K562 (cell line): ENCODE data around the gene MIP. TPM values are rescaled to one million over a fixed set of nuclear protein-coding genes. Genes with fewer than 3 reads are reported as not detected.
A peak's percentile ranks its signal among the peaks of the same experiment; 100 is the strongest.

Experiments
- ARHGAP35 ChIP-seq: fragments of 450-650 bp; IDR thresholded peaks from 2 replicates; pipeline ENCODE4 v1.6.1; 2018; ENCODE audit not compliant: partially characterized antibody
- CBFA2T2 ChIP-seq: fragments of 450-650 bp; conservative IDR thresholded peaks from 2 replicates; pipeline ENCODE4 v1.6.1; 2017; ENCODE audit warnings: mild to moderate bottlenecking
- CBX2 ChIP-seq: fragments of 200-600 bp; sonication (generic); IDR thresholded peaks from one replicate; pipeline ENCODE4 v1.6.1; 2012; ENCODE audit warnings: mild to moderate bottlenecking, low read length, inconsistent platforms; ENCODE audit not compliant: insufficient read depth, poor library complexity, severe bottlenecking
- CREB1 ChIP-seq, 2 experiments: sonication (generic) in 1 of 2; formaldehyde crosslinking in 1 of 2; IDR thresholded peaks; 2 replicates each; pipeline versions ENCODE4 v1.6.1 to v1.8.0; 2012 to 2022; ENCODE audit warnings: inconsistent platforms in 1 of 2, mild to moderate bottlenecking in 1 of 2, missing genetic modification reagents in 1 of 2, moderate library complexity in 1 of 2
- CTBP1 ChIP-seq: fragments of 450-650 bp; IDR thresholded peaks from 2 replicates; pipeline ENCODE4 v1.6.1; 2016; ENCODE audit warnings: borderline replicate concordance
- DACH1 ChIP-seq: fragments of 450-650 bp; IDR thresholded peaks from 2 replicates; pipeline ENCODE4 v1.6.1; 2018; ENCODE audit not compliant: partially characterized antibody
- ELF1 ChIP-seq: fragments of 200-800 bp; sonication (Bioruptor generic); IDR thresholded peaks from 2 replicates; pipeline ENCODE4 v1.6.1; 2016; ENCODE audit warnings: missing genetic modification characterization, missing compliant biosample characterization
- HDAC1 ChIP-seq, 2 experiments: fragments of 450-650 bp; IDR thresholded peaks; 2 replicates each; pipeline ENCODE4 v1.6.1; 2016 to 2017; ENCODE audit warnings: inconsistent platforms in 1 of 2, mild to moderate bottlenecking in 1 of 2, moderate library complexity in 1 of 2
- HLTF ChIP-seq: fragments of 450-650 bp; IDR thresholded peaks from 2 replicates; pipeline ENCODE4 v1.6.1; 2016
- HNRNPLL ChIP-seq: fragments of 200-400 bp; formaldehyde crosslinking; IDR thresholded peaks from 2 replicates; pipeline ENCODE4 v1.6.1; 2017; ENCODE audit warnings: low read length, low read depth, mild to moderate bottlenecking; ENCODE audit not compliant: poor library complexity, severe bottlenecking
- KLF6 ChIP-seq: fragments of 250-450 bp; sonication (Bioruptor Pico); IDR thresholded peaks from 2 replicates; pipeline ENCODE4 v1.4.0; 2020; ENCODE audit warnings: mild to moderate bottlenecking, moderate library complexity, borderline replicate concordance
- MAFK ChIP-seq: IDR thresholded peaks from 2 replicates; pipeline ENCODE4 v1.6.1; 2011; ENCODE audit warnings: low read length, improper control_type of control experiment
- MAZ ChIP-seq, 2 experiments: fragments of 450-650 bp in 1 of 2; sonication (generic) in 1 of 2; formaldehyde crosslinking; IDR thresholded peaks in 1 of 2; conservative IDR thresholded peaks in 1 of 2; 2 replicates each; pipeline versions ENCODE4 v1.4.0 to v1.5.0; 2020; ENCODE audit warnings: mild to moderate bottlenecking in 1 of 2, missing genetic modification reagents in 1 of 2
- NFIX ChIP-seq: fragments of 250-450 bp; sonication (Bioruptor Pico); IDR thresholded peaks from 2 replicates; pipeline ENCODE4 v1.4.0; 2020; ENCODE audit warnings: low read depth, mild to moderate bottlenecking, moderate library complexity
- NR4A1 ChIP-seq, 2 experiments: fragments of 250-450 bp in 1 of 2; fragments of 450-650 bp in 1 of 2; sonication (Bioruptor Pico) in 1 of 2; IDR thresholded peaks; 2 replicates each; pipeline versions ENCODE4 v1.4.0 to v1.6.1; 2016 to 2020; ENCODE audit warnings: mild to moderate bottlenecking in 2 of 2, missing compliant biosample characterization in 1 of 2, missing genetic modification characterization in 1 of 2, moderate library complexity in 1 of 2
- POLR2A ChIP-seq: fragments of 450-650 bp; conservative IDR thresholded peaks from 2 replicates; pipeline ENCODE4 v1.6.1; 2016
- SAFB2 ChIP-seq: fragments of 200-400 bp; formaldehyde crosslinking; IDR thresholded peaks from 2 replicates; pipeline ENCODE4 v1.6.1; 2018; ENCODE audit warnings: borderline replicate concordance, low read length, low read depth, moderate library complexity; ENCODE audit not compliant: severe bottlenecking
- SMARCA4 ChIP-seq: fragments of 450-650 bp; IDR thresholded peaks from 2 replicates; pipeline ENCODE4 v1.6.1; 2016
- SRF ChIP-seq, 2 experiments: fragments of 250-450, 450-650 bp in 1 of 2; sonication (Bioruptor Pico) in 1 of 2; sonication (generic) in 1 of 2; formaldehyde crosslinking; IDR thresholded peaks; 2 replicates each; pipeline versions ENCODE4 v1.5.0 to v1.5.1; 2020 to 2022; ENCODE audit warnings: mild to moderate bottlenecking in 1 of 2, missing genetic modification reagents in 1 of 2
- SUPT5H ChIP-seq: fragments of 450-650 bp; IDR thresholded peaks from 2 replicates; pipeline ENCODE4 v1.6.1; 2016
- TAL1 ChIP-seq: fragments of 450-650 bp; IDR thresholded peaks from 2 replicates; pipeline ENCODE4 v1.6.1; 2016; ENCODE audit warnings: mild to moderate bottlenecking
- TFAM ChIP-seq: fragments of 250-450 bp; sonication (Bioruptor Pico); conservative IDR thresholded peaks from 2 replicates; pipeline ENCODE4 v1.5.0; 2021; ENCODE audit warnings: mild to moderate bottlenecking, moderate library complexity
- ZFX ChIP-seq: sonication (generic); formaldehyde crosslinking; IDR thresholded peaks from 2 replicates; pipeline ENCODE4 v1.8.0; 2022; ENCODE audit warnings: mild to moderate bottlenecking, missing genetic modification reagents, moderate library complexity
- ZNF212 ChIP-seq: fragments of 450-650 bp; formaldehyde crosslinking; IDR thresholded peaks from 2 replicates; pipeline ENCODE4 v1.4.0; 2020; ENCODE audit warnings: mild to moderate bottlenecking
- ZNF239 ChIP-seq: fragments of 250-450 bp; sonication (Bioruptor Pico); IDR thresholded peaks from 2 replicates; pipeline ENCODE4 v1.4.0; 2020; ENCODE audit warnings: mild to moderate bottlenecking
- ZNF347 ChIP-seq: fragments of 450-650 bp; formaldehyde crosslinking; IDR thresholded peaks from 2 replicates; pipeline ENCODE4 v1.4.0; 2020; ENCODE audit warnings: low read depth, mild to moderate bottlenecking, moderate library complexity
- ZNF445 ChIP-seq: fragments of 250-450 bp; sonication (Bioruptor Pico); IDR thresholded peaks from 2 replicates; pipeline ENCODE4 v1.4.0; 2020; ENCODE audit warnings: low read depth, mild to moderate bottlenecking, moderate library complexity
- ZNF507 ChIP-seq: conservative IDR thresholded peaks from 2 replicates; pipeline ENCODE4 v1.6.1; 2017; ENCODE audit warnings: missing genetic modification characterization, missing compliant biosample characterization
- ZNF699 ChIP-seq: fragments of 250-450 bp; sonication (Bioruptor Pico); IDR thresholded peaks from 2 replicates; pipeline ENCODE4 v1.8.0; 2021; ENCODE audit warnings: mild to moderate bottlenecking, moderate library complexity; ENCODE audit not compliant: insufficient replicate concordance
- ZNF75A ChIP-seq: fragments of 450-650 bp; formaldehyde crosslinking; IDR thresholded peaks from 2 replicates; pipeline ENCODE4 v1.4.0; 2020; ENCODE audit warnings: mild to moderate bottlenecking
- polyA plus RNA-seq, 8 experiments: library from polyadenylated mRNA; depleted of rRNA in 4 of 8; stranded (reverse) in 5 of 8; unstranded in 3 of 8; fragments of >200 nt; fragmentation: Nextera tagmentation in 2 of 8; fragmentation: Illumina TruSeq in 1 of 8; extraction: Ambion mirVana in 2 of 8; extraction: Trizol in 1 of 8; gene quantifications; 2 replicates each; pipeline versions ENCODE4 v1.2.1 to v1.2.3, GENCODE V29; 2011 to 2014; ENCODE audit warnings: inconsistent platforms in 1 of 8, missing spikeins in 1 of 8
- total RNA-seq, 7 experiments: library from RNA; depleted of rRNA in 6 of 7; stranded (reverse); fragments of >200 nt in 6 of 7; fragmentation: Illumina TruSeq in 2 of 7; extraction: Trizol in 2 of 7; gene quantifications; 2 replicates each; pipeline versions ENCODE4 v1.2.1 to v1.2.3, GENCODE V29; 2011 to 2021; ENCODE audit warnings: low replicate concordance in 1 of 7
- TF ChIP-seq, protein P1 (sequence below), 2 experiments: fragments of 450-650 bp; IDR thresholded peaks; 2 replicates each; pipeline ENCODE4 v1.6.1; 2016

The MIP gene
- total and polyA plus RNA-seq, 9 of the 15 experiments (the other 6 are each of a cell fraction or from before 2014, with no cell fraction given), result 0.09 to 0.36 (median 0.19) TPM; not detected in 5

DNA sequence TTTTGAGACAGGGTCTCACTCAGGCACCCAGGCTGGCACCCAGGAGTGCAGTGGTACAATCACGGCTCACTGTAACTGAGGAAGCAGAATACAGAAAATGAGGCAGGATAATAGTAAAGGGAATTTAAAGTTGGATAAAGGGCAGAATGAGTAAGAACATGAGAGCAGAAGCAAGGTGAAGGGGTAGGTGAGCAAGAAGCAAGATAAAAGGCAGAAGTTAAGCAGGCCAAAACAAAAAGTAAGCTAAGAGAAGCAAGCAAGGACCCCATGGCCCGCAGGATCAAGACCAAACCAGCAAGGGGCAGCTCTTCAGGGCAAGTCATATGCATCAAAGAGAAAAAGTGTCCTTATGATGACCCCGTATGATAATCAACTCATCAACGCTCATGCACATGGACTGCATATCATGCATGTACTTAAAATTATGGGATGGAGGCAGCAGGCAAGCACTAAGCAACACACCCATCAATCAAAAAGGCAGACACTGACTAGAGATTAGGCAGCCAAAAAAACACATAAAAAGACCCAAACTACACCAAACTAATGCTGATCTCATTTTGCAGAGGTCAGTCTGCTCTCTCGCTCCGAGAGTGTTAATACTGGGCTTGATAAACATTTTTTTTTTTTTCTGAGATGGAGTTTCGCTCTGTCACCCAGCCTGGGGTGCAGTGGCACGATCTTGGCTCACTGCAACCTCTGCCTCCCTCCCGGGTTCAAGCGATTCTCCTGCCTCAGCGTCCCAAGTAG, 16.9 kb downstream of the MIP start (continued):
- TF ChIP-seq ELF1 (tag) (0 out of 2 replicates have a peak, but pooled peaks have one; percentile 13), ZNF507 (tag) (no peak), ZNF445 (CRISPR knock-in tag) (no peak), CBFA2T2 (peak; percentile 26; the same call in 1 of the 2 replicates), CBX2 (no peak), HDAC1 (IDR thresholded peaks at IDR 0.05) (peak in 1 of 2 experiments; percentile 55; a peak in 2 of 4 replicates), ZNF347 (CRISPR knock-in tag) (no peak), MAZ (CRISPR knock-in tag; conservative IDR thresholded peaks at IDR 0.05 in 1 of 2, IDR thresholded peaks at IDR 0.05 in 1 of 2) (peak in 1 of 2 experiments; percentile 17; a peak in 1 of 4 replicates), TFAM (CRISPR knock-in tag) (no peak), HLTF (peak; percentile 66; the same call in 1 of the 2 replicates), SUPT5H (no peak), KLF6 (CRISPR knock-in tag) (no peak), SRF (CRISPR knock-in tag; IDR thresholded peaks at IDR 0.05) (no peak), HNRNPLL (no peak), CREB1 (IDR thresholded peaks at IDR 0.05) (no peak), CREB1 (CRISPR knock-in tag; IDR thresholded peaks at IDR 0.05) (peak; percentile 42; the same call in 1 of the 2 replicates), ZNF239 (no peak), POLR2A (peak; percentile 57; the same call in 1 of the 2 replicates), NR4A1 (CRISPR knock-in tag; IDR thresholded peaks at IDR 0.05) (no peak), NR4A1 (tag; IDR thresholded peaks at IDR 0.05) (peak; percentile 34; the same call in 1 of the 2 replicates), NFIX (CRISPR knock-in tag) (no peak), ZNF699 (no peak), DACH1 (no peak), ZNF212 (CRISPR knock-in tag) (no peak), TAL1 (peak; percentile 53), ZFX (CRISPR knock-in tag) (0 out of 2 replicates have a peak, but pooled peaks have one; percentile 16), SAFB2 (no peak), MAFK (no peak), SMARCA4 (peak; percentile 88), CTBP1 (peak; percentile 84), ZNF75A (CRISPR knock-in tag) (no peak), ARHGAP35 (no peak)
- TF ChIP-seq, protein P1, sequence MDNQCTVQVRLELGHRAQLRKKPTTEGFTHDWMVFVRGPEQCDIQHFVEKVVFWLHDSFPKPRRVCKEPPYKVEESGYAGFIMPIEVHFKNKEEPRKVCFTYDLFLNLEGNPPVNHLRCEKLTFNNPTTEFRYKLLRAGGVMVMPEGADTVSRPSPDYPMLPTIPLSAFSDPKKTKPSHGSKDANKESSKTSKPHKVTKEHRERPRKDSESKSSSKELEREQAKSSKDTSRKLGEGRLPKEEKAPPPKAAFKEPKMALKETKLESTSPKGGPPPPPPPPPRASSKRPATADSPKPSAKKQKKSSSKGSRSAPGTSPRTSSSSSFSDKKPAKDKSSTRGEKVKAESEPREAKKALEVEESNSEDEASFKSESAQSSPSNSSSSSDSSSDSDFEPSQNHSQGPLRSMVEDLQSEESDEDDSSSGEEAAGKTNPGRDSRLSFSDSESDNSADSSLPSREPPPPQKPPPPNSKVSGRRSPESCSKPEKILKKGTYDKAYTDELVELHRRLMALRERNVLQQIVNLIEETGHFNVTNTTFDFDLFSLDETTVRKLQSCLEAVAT (IDR thresholded peaks at IDR 0.05), result peak; percentile 54 to 98; a peak in 3 of 4 replicates
